K562 (cell line): ENCODE data around the gene IL17F. TPM values are rescaled to one million over a fixed set of nuclear protein-coding genes. Genes with fewer than 3 reads are reported as not detected.

Experiments
- BRCA1 ChIP-seq, 2 experiments: fragments of 450-650 bp in 1 of 2; sonication (generic) in 1 of 2; formaldehyde crosslinking in 1 of 2; IDR thresholded peaks; 2 replicates each; pipeline versions ENCODE4 v1.5.0 to v1.6.1; 2017 to 2020; ENCODE audit warnings: mild to moderate bottlenecking in 1 of 2, missing genetic modification reagents in 1 of 2
- ETS1 ChIP-seq: conservative IDR thresholded peaks from 2 replicates; pipeline ENCODE4 v1.6.1; 2011; ENCODE audit warnings: low read depth, mild to moderate bottlenecking, low read length; ENCODE audit not compliant: control insufficient read depth
- GABPB1 ChIP-seq: sonication (generic); formaldehyde crosslinking; IDR thresholded peaks from 2 replicates; pipeline ENCODE4 v1.8.0; 2022; ENCODE audit warnings: mild to moderate bottlenecking, missing genetic modification reagents
- KAT8 ChIP-seq: fragments of 450-650 bp; IDR thresholded peaks from 2 replicates; pipeline ENCODE4 v1.6.1; 2016; ENCODE audit warnings: low read depth, mild to moderate bottlenecking
- PHF21A ChIP-seq: fragments of 450-650 bp; IDR thresholded peaks from 2 replicates; pipeline ENCODE4 v1.6.1; 2017; ENCODE audit warnings: low read depth, borderline replicate concordance
- POLR2AphosphoS2 ChIP-seq: IDR thresholded peaks from 2 replicates; pipeline ENCODE4 v1.6.1; 2012; ENCODE audit warnings: low read length, improper control_type of control experiment
- POU5F1 ChIP-seq: fragments of 150-350 bp; IDR thresholded peaks from 2 replicates; pipeline ENCODE4 v1.6.1; 2014; ENCODE audit warnings: borderline replicate concordance, low read length, low read depth, mild to moderate bottlenecking; ENCODE audit not compliant: partially characterized antibody
- SMARCE1 ChIP-seq: fragments of 450-650 bp; IDR thresholded peaks from 2 replicates; pipeline ENCODE4 v1.7.1; 2016; ENCODE audit warnings: mild to moderate bottlenecking
- STAT6 ChIP-seq: sonication (generic); formaldehyde crosslinking; IDR thresholded peaks from 2 replicates; pipeline ENCODE4 v1.8.1; 2023; ENCODE audit warnings: mild to moderate bottlenecking, missing genetic modification reagents
- USF2 ChIP-seq: sonication (generic); formaldehyde crosslinking; IDR thresholded peaks from 2 replicates; pipeline ENCODE4 v1.5.0; 2020; ENCODE audit warnings: missing genetic modification reagents
- ZNF184 ChIP-seq: sonication (generic); formaldehyde crosslinking; IDR thresholded peaks from 2 replicates; pipeline ENCODE4 v1.5.0; 2020; ENCODE audit warnings: missing genetic modification reagents
- ZNF224 ChIP-seq: sonication (generic); formaldehyde crosslinking; IDR thresholded peaks from 2 replicates; pipeline ENCODE4 v1.8.0; 2022; ENCODE audit warnings: mild to moderate bottlenecking, missing genetic modification reagents
- ZNF449 ChIP-seq: fragments of 250-450 bp; sonication (Bioruptor Pico); IDR thresholded peaks from 2 replicates; pipeline ENCODE4 v1.8.0; 2022; ENCODE audit warnings: moderate library complexity, mild to moderate bottlenecking, inconsistent platforms
- ZNF778 ChIP-seq: fragments of 450-650 bp; formaldehyde crosslinking; IDR thresholded peaks from 2 replicates; pipeline ENCODE4 v1.4.0; 2020; ENCODE audit warnings: mild to moderate bottlenecking, moderate library complexity
- polyA plus RNA-seq, 8 experiments: library from polyadenylated mRNA; depleted of rRNA in 4 of 8; stranded (reverse) in 5 of 8; unstranded in 3 of 8; fragments of >200 nt; fragmentation: Nextera tagmentation in 2 of 8; fragmentation: Illumina TruSeq in 1 of 8; extraction: Ambion mirVana in 2 of 8; extraction: Trizol in 1 of 8; gene quantifications; 2 replicates each; pipeline versions ENCODE4 v1.2.1 to v1.2.3, GENCODE V29; 2011 to 2014; ENCODE audit warnings: inconsistent platforms in 1 of 8, missing spikeins in 1 of 8
- total RNA-seq, 7 experiments: library from RNA; depleted of rRNA in 6 of 7; stranded (reverse); fragments of >200 nt in 6 of 7; fragmentation: Illumina TruSeq in 2 of 7; extraction: Trizol in 2 of 7; gene quantifications; 2 replicates each; pipeline versions ENCODE4 v1.2.1 to v1.2.3, GENCODE V29; 2011 to 2021; ENCODE audit warnings: low replicate concordance in 1 of 7
- TF ChIP-seq, protein P1 (sequence below): sonication (generic); formaldehyde crosslinking; IDR thresholded peaks from 2 replicates; pipeline ENCODE4 v1.8.1; 2023; ENCODE audit warnings: missing genetic modification reagents, mild to moderate bottlenecking, borderline replicate concordance

Gene IL17F
- total and polyA plus RNA-seq, 9 of the 15 experiments (the other 6 are each of a cell fraction or from before 2014, with no cell fraction given) = not detected

GRCh38 chr6:52284460-52285176, 40.3 kb upstream of the IL17F start, which contains the start of gene MCM3 (continued):
- TF ChIP-seq, protein P1, sequence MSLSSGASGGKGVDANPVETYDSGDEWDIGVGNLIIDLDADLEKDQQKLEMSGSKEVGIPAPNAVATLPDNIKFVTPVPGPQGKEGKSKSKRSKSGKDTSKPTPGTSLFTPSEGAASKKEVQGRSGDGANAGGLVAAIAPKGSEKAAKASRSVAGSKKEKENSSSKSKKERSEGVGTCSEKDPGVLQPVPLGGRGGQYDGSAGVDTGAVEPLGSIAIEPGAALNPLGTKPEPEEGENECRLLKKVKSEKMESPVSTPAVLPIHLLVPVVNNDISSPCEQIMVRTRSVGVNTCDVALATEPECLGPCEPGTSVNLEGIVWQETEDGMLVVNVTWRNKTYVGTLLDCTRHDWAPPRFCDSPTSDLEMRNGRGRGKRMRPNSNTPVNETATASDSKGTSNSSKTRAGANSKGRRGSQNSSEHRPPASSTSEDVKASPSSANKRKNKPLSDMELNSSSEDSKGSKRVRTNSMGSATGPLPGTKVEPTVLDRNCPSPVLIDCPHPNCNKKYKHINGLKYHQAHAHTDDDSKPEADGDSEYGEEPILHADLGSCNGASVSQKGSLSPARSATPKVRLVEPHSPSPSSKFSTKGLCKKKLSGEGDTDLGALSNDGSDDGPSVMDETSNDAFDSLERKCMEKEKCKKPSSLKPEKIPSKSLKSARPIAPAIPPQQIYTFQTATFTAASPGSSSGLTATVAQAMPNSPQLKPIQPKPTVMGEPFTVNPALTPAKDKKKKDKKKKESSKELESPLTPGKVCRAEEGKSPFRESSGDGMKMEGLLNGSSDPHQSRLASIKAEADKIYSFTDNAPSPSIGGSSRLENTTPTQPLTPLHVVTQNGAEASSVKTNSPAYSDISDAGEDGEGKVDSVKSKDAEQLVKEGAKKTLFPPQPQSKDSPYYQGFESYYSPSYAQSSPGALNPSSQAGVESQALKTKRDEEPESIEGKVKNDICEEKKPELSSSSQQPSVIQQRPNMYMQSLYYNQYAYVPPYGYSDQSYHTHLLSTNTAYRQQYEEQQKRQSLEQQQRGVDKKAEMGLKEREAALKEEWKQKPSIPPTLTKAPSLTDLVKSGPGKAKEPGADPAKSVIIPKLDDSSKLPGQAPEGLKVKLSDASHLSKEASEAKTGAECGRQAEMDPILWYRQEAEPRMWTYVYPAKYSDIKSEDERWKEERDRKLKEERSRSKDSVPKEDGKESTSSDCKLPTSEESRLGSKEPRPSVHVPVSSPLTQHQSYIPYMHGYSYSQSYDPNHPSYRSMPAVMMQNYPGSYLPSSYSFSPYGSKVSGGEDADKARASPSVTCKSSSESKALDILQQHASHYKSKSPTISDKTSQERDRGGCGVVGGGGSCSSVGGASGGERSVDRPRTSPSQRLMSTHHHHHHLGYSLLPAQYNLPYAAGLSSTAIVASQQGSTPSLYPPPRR = no peak
- TF ChIP-seq STAT6 = no peak; the same call in 1 of the 2 replicates
- TF ChIP-seq POU5F1 = peak; percentile 53
- TF ChIP-seq SMARCE1 = no peak; the same call in 1 of the 2 replicates
- TF ChIP-seq POLR2AphosphoS2 = no peak; the same call in 1 of the 2 replicates
- TF ChIP-seq GABPB1 = peak; percentile 84; the same call in 1 of the 2 replicates
- no peak for TF ChIP-seq BRCA1 (IDR thresholded peaks at IDR 0.05)
- TF ChIP-seq BRCA1 (CRISPR knock-in tag; IDR thresholded peaks at IDR 0.05) = no peak
- no peak for TF ChIP-seq KAT8
- TF ChIP-seq ZNF184 = no peak
- peak; percentile 20; the same call in 1 of the 2 replicates for TF ChIP-seq ETS1
- TF ChIP-seq ZNF778 (CRISPR knock-in tag) = no peak
- no peak for TF ChIP-seq USF2 (CRISPR knock-in tag)
- no peak for TF ChIP-seq PHF21A
- TF ChIP-seq ZNF224 = no peak
- TF ChIP-seq ZNF449 (CRISPR knock-in tag) = no peak
